Measurements from ENCODE around the gene DNER. TPM values are rescaled to one million over a fixed set of nuclear protein-coding genes. Genes with fewer than 3 reads are reported as not detected.

DNER gene
- polyA plus RNA-seq, 1 experiment: not detected

GRCh38 chr2:229640636-229641035, 73.7 kb downstream of the DNER start:
- H3K9me3 ChIP-seq (ENCODE audit: control insufficient read depth, insufficient read depth, low read length): no peaks in the 10 kb centered on the region
- no peak for DNase-seq (ENCODE audit: low read depth, low spot score)
- no peak overlapping the region for H3K4me3 ChIP-seq (ENCODE audit: low read depth, low read length)
- H3K27ac ChIP-seq (ENCODE audit: low read depth, low read length): no peak overlapping the region
- TF ChIP-seq CTCF (IDR thresholded peaks at IDR 0.05; ENCODE audit: low read depth, low read length): no peak
- CTCF ChIA-PET: interaction anchor here (0.6 kb wide), 1 partner anchor 59 kb away, joined by 4 read pairs; no protein-coding TSS in a partner anchor
- POLR2A ChIA-PET: interaction anchor here (0.6 kb wide), 1 partner anchor 16 kb away, joined by 4 read pairs; no protein-coding TSS in a partner anchor
- H3K27me3 ChIP-seq (ENCODE audit: control insufficient read depth, insufficient read depth, low read length): no peaks in the 10 kb centered on the region

- no peak for DNase-seq (ENCODE audit: low read depth, low spot score)
- Histone ChIP-seq H3K27me3 (ENCODE audit: control insufficient read depth, insufficient read depth, low read length) (no peaks in the 10 kb centered on the region), H3K4me3 (ENCODE audit: low read depth, low read length) (no peak overlapping the region), H3K27ac (ENCODE audit: low read depth, low read length) (no peak overlapping the region), H3K9me3 (ENCODE audit: control insufficient read depth, insufficient read depth, low read length) (no peaks in the 10 kb centered on the region)
- ChIA-PET CTCF (no interaction called here), POLR2A (no interaction called here)
- TF ChIP-seq CTCF (IDR thresholded peaks at IDR 0.05; ENCODE audit: low read depth, low read length): no peak
Measured at GRCh38 chr2:229636571-229636970, 77.8 kb downstream of the DNER start.

GRCh38 chr2:229635371-229635680, 79.0 kb downstream of the DNER start:
- Histone ChIP-seq H3K4me3 (ENCODE audit: low read depth, low read length) (no peak overlapping the region), H3K9me3 (ENCODE audit: control insufficient read depth, insufficient read depth, low read length) (no peaks in the 10 kb centered on the region), H3K27ac (ENCODE audit: low read depth, low read length) (no peak overlapping the region), H3K27me3 (ENCODE audit: control insufficient read depth, insufficient read depth, low read length) (no peaks in the 10 kb centered on the region)
- TF ChIP-seq CTCF (IDR thresholded peaks at IDR 0.05; ENCODE audit: low read depth, low read length): no peak
- ChIA-PET POLR2A (no interaction called here), CTCF (no interaction called here)
- DNase-seq (ENCODE audit: low read depth, low spot score): no peak

GRCh38 chr2:229634601-229635370, 79.6 kb downstream of the DNER start:
- no peak for TF ChIP-seq CTCF (IDR thresholded peaks at IDR 0.05; ENCODE audit: low read depth, low read length)
- ChIA-PET CTCF (no interaction called here), POLR2A (no interaction called here)
- no peaks in the 10 kb centered on the region for H3K9me3 ChIP-seq (ENCODE audit: control insufficient read depth, insufficient read depth, low read length)
- H3K27me3 ChIP-seq (ENCODE audit: control insufficient read depth, insufficient read depth, low read length): no peaks in the 10 kb centered on the region
- H3K27ac ChIP-seq (ENCODE audit: low read depth, low read length): no peak overlapping the region
- no peak overlapping the region for H3K4me3 ChIP-seq (ENCODE audit: low read depth, low read length)
- DNase-seq (ENCODE audit: low read depth, low spot score): no peak

- ChIA-PET POLR2A (no interaction called here), CTCF (no interaction called here)
- Histone ChIP-seq H3K9me3 (ENCODE audit: control insufficient read depth, insufficient read depth, low read length) (no peaks in the 10 kb centered on the region), H3K4me3 (ENCODE audit: low read depth, low read length) (no peak overlapping the region), H3K27me3 (ENCODE audit: control insufficient read depth, insufficient read depth, low read length) (no peaks in the 10 kb centered on the region), H3K27ac (ENCODE audit: low read depth, low read length) (no peak overlapping the region)
- no peak for TF ChIP-seq CTCF (IDR thresholded peaks at IDR 0.05; ENCODE audit: low read depth, low read length)
- DNase-seq (ENCODE audit: low read depth, low spot score): no peak
Measured at GRCh38 chr2:229633556-229633955, 80.8 kb downstream of the DNER start.
